Measurements from ENCODE around the gene TMEM147.

GRCh38 chr19:35525873-35526272, 19.6 kb upstream of the TMEM147 start:
- TF ChIP-seq CTCF (IDR thresholded peaks at IDR 0.05; ENCODE audit: low read depth, low read length, missing input control) (no peak), NR2F2 (IDR thresholded peaks at IDR 0.05) (no peak), FOXA1 (IDR thresholded peaks at IDR 0.05) (no peak), REST (IDR thresholded peaks at IDR 0.05) (no peak), JUND (IDR thresholded peaks at IDR 0.05) (no peak), ZBTB33 (IDR thresholded peaks at IDR 0.05) (no peak), SP1 (IDR thresholded peaks at IDR 0.05) (no peak), GABPA (IDR thresholded peaks at IDR 0.05 in 1 of 2, conservative IDR thresholded peaks at IDR 0.05 in 1 of 2) (no peak)
